LNCAP (cell line): Measurements from ENCODE around the gene FHOD3.

Experiments
- TF ChIP-seq, protein P1 (sequence below): fragments of 450-650 bp; IDR thresholded peaks from 2 replicates; pipeline ENCODE4 v1.5.1; 2017; ENCODE audit warnings: mild to moderate bottlenecking

Gene FHOD3

GRCh38 chr18:36389811-36390581 is 92.5 kb downstream of the FHOD3 start:
- TF ChIP-seq, protein P1, sequence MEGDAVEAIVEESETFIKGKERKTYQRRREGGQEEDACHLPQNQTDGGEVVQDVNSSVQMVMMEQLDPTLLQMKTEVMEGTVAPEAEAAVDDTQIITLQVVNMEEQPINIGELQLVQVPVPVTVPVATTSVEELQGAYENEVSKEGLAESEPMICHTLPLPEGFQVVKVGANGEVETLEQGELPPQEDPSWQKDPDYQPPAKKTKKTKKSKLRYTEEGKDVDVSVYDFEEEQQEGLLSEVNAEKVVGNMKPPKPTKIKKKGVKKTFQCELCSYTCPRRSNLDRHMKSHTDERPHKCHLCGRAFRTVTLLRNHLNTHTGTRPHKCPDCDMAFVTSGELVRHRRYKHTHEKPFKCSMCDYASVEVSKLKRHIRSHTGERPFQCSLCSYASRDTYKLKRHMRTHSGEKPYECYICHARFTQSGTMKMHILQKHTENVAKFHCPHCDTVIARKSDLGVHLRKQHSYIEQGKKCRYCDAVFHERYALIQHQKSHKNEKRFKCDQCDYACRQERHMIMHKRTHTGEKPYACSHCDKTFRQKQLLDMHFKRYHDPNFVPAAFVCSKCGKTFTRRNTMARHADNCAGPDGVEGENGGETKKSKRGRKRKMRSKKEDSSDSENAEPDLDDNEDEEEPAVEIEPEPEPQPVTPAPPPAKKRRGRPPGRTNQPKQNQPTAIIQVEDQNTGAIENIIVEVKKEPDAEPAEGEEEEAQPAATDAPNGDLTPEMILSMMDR, result no peak

- TF ChIP-seq, protein P1, result no peak
These were observed 94.1 kb downstream of the FHOD3 start for GRCh38 chr18:36391426-36392145.

- TF ChIP-seq, protein P1, result no peak
These were observed 94.9 kb downstream of the FHOD3 start for GRCh38 chr18:36392164-36392978.

- TF ChIP-seq, protein P1, result no peak
These were observed 95.4 kb downstream of the FHOD3 start for GRCh38 chr18:36392979-36393287.

- TF ChIP-seq, protein P1, result no peak
These were observed 97.0 kb downstream of the FHOD3 start for GRCh38 chr18:36394486-36394885.

GRCh38 chr18:36396190-36396589 is 98.7 kb downstream of the FHOD3 start:
- TF ChIP-seq, protein P1, result no peak

- TF ChIP-seq, protein P1, result no peak
These were observed 99.5 kb downstream of the FHOD3 start for GRCh38 chr18:36397033-36397432.
